Stimulated activated CD4-positive, alpha-beta T cell treated with anti-CD3 and anti-CD28 coated beads, Interleukin-15, amount 100 ng/mL, for 24 hours (primary cell): ENCODE data around the gene SLC7A10.
"Not testable (repeated sequence)": the region's sequence is repeated elsewhere in the genome, so short reads cannot be mapped to it uniquely, and the experiment has no call there.

Experiments used
- DNase-seq: peaks from one replicate; pipeline ENCODE4 v3.0.0-alpha.2; 2020

The SLC7A10 gene

GRCh38 chr19:33201473-33201872 lies 24.2 kb downstream of the SLC7A10 start:
- DNase-seq, result no peak

- DNase-seq, result no peak
These were observed 26.0 kb downstream of the SLC7A10 start for GRCh38 chr19:33199441-33200265.

DNA sequence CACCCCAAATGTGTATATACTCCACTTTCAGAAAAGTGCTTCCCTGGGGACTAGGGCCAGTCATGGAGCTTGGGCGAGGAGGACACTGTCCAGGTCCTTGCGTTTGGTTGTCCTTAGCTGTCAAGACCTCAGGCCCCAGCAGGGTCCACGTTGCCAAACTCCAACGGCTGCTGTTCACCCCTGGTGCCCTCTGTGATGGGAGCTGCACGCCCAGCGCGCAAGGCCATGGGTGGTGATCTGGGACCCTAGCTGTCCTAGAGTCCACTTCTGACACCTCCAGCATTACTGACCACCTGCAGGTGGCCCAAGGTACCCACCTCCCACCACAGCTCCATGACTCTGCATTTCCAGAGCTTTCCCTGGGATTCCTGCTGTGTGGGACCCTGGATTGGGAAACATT lies 27.5 kb downstream of the SLC7A10 start:
- DNase-seq, result no peak

- no peak for DNase-seq
These were observed 28.1 kb downstream of the SLC7A10 start for GRCh38 chr19:33197591-33198000.

- no peak for DNase-seq
These were observed 29.0 kb downstream of the SLC7A10 start for GRCh38 chr19:33196446-33197193.

DNA sequence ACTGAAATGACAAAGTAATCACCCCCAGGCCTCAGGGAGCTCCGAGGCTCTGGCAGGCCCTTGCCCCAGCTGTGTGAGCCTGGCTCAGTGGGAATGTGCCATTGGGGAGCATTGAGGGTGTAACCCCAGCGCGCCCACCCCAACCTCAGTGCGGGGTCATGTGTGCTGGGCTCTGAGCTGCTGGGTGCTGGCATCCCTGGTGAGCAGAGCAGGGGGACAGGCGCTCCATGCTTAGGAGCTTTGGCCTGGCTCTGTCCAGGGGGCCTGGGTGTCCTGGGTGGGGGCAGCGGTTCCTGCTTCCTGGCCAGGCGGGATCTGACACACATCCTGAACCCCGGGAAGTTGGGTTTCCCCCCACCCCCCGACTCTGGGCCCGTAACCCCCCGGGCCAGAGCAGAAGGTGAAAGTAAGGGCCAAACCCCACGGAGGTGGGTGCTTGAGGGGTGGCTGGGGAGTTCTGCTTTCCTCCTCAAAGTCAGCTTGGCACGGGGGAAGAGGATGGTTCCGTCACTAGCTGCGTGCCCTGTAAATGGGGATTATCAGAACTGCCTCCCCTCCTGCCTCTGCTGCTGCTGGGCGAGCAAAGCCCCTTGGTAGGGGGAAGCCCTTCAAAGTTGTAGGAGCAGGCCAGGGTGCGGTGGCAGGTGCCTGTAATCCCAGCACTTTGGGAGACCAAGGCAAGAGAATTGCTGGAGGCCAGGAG lies 29.9 kb downstream of the SLC7A10 start:
- DNase-seq, result no peak

DNA sequence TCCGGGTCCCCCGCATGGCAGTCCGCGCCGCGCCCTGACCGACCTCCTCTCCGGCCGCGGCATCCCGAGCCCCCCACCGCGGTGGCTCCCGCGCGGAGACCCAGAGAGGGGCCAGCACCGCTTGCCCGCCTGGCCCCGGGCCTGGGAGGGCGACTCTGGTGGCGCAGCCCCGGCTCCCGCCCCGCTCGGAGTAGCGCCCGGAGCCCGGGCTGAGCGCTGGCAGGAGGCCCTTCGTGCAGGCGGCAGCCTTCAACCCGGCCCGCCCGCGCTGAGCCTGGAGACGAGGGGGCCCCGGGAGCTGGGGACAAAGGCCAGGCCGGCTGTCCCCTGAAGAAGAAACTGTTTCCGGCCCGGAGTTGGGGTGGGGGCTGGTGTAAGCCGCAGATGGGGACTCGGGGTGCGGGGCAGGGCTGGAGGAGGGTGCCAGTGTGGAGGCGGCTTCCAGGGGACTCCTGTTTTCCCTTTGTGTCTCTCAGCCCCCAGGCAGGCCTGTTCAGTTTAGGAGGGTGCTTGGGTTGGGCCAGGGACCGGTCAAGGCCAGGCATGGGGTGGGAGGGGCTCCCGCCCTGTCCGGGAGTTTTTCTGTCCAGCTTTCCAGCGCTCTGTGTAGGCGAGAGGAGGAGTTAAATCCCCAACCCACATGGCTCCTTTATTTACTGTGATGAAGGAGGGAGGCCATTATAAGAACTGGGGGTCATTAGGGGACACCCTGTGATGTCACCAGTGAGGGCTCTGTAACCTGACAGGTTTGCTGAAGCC lies 30.6 kb downstream of the SLC7A10 start:
- no peak for DNase-seq

DNA sequence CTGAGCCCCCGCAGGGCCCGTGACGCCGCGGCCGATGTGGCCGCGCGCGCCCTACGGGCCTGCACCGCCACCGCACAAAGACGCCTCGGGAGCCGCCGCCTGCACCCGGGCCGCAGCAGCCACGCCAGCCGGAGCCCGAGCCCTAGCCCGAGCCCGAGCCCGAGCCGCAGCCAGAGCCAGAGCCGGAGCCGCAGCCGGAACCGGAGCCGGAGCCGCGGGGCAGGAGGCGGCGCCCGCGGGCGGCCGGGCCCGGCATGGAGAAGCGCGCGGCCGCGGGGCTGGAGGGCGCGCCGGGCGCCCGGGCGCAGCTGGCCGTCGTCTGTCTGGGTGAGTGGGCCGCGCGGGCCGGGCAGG lies 31.1 kb downstream of the SLC7A10 start:
- DNase-seq, result peak; percentile 34

- DNase-seq, result no peak
These were observed 31.7 kb downstream of the SLC7A10 start, which contains the start of gene LRP3 for GRCh38 chr19:33193865-33194362. Gene LRP3, plus strand, starts transcription at chr19:33194330. Its CDS starts 456 bp downstream, at chr19:33194786.

GRCh38 chr19:33193269-33193864 lies 32.3 kb downstream of the SLC7A10 start:
- DNase-seq, result no peak

DNA sequence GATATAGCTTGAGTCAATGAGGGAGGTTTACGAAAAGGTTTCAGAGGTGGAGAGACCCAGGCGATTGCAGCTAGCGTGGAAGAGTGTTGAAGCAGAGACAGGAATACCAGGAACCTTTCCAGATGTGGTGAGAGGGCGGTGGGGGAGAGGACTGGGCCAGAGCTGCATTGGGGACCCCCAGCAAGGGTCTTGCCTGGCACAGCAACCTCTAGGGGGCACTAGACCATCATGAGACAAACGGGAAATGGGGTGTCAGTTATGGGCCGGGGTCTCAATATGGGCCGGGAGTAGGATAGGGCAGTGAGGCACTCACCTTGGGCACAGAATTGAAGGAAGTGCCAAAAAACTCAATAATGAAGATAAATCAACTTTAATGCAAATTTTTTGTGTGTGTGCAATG lies 33.6 kb downstream of the SLC7A10 start:
- DNase-seq, result no peak

GRCh38 chr19:33191501-33191900 lies 34.1 kb downstream of the SLC7A10 start:
- DNase-seq, result no peak

GRCh38 chr19:33191092-33191491 lies 34.6 kb downstream of the SLC7A10 start:
- DNase-seq, result not testable (repeated sequence)

GRCh38 chr19:33189453-33189852 lies 36.2 kb downstream of the SLC7A10 start:
- DNase-seq, result no peak

DNA sequence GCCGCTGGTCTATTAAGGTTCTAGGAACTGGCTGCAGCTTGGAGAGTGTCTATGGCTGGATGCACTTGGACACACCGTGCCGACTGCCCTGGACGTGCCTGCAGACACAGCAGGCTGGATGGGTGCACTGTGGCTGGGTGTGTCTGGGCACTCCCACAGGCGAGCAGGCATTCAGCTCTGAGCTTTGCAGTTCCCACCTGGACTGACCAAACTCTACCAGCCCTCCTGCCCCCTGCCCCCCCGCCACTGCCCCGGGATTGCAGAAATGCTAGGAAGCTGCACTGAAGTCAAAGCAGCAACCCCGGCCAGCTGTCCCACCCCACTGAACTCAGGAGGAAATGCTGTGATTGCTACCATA lies 38.5 kb downstream of the SLC7A10 start:
- DNase-seq, result no peak

DNA sequence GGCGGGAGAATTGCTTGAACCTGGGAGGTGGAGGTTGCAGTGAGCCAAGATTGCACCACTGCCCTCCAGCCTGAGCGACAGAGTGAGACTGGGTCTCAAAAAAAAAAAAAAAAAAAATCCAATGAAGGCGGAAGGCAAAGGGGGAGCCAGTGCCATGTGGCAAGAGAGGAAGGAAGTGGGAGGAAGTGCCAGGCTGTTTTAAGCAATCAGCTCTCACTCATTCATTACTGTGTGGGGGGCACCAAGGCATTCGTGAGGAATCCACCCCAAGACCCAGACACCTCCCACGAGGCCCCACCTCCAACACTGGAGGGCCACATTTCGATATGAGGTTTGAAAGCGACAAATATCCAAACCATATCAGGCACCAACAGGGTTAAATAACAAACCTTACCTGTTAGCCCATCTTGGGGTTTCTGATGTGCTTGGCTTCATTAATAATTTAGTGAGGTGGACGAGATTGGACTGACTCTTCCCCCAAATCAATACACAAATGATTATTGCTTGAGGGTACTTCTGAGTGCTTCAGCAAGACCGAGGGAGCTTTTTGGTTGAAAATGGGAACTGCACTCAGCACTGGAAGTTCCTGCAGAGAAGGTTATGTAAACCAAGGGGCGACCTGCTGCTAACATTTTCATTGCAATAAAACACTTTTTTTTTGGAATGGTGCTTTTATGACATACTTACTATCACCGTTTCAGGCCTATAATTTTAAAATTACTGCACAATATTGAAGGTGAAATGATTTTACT lies 39.0 kb downstream of the SLC7A10 start:
- DNase-seq, result no peak

DNA sequence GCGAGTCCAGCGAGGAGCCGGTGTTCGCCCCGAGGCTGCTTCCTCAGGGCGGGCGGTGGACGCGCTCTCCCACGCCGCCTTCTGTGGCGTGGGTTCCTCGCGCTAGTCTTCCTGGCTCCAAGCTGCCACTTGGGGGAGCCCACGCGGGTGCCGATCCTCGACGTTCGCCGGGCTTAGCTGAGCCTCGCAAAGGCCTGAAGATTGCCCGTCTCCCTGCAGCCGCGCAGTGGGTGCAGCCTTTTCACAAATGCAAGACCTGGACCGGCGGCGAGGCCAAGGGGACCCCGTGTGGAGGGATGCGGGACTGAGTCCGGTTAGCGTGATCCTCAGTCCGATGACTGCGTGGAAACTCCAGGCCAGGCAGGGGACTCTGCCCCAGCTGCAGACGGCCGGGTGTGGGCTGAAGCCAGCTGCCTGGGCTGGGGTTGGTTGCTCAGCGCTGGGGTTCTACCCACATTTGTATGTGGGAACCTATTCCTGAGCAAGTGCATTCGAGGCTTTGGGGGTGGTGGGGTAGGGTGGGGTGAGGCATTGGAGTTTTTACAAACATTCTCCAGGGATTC lies 48.2 kb downstream of the SLC7A10 start:
- DNase-seq, result no peak

GRCh38 chr19:33176670-33177416 lies 48.8 kb downstream of the SLC7A10 start:
- peak; percentile 99 for DNase-seq

GRCh38 chr19:33175886-33176669 lies 49.6 kb downstream of the SLC7A10 start:
- peak; percentile 25 for DNase-seq
